ENCODE results near the gene KRTAP10-12.

KRTAP10-12 gene

GRCh38 chr21:44700101-44701022, 3.4 kb downstream of the KRTAP10-12 start:
- H3K9me3 ChIP-seq (ENCODE audit: insufficient read depth, low read length), result no peaks in the 10 kb centered on the region
- H3K79me2 ChIP-seq (ENCODE audit: low read length), result no peaks in the 10 kb centered on the region
- no peak overlapping the region for H3K4me2 ChIP-seq (ENCODE audit: low read length)
- no peak for TF ChIP-seq CTCF (IDR thresholded peaks at IDR 0.05; ENCODE audit: low read depth, low read length)
- no peak for TF ChIP-seq EZH2phosphoT487 (IDR thresholded peaks at IDR 0.05; ENCODE audit: low read depth)
- no peak overlapping the region for H3K4me3 ChIP-seq (ENCODE audit: low read length)
- H3K27me3 ChIP-seq (ENCODE audit: low read depth, low read length), result no peaks in the 10 kb centered on the region
- H3K9ac ChIP-seq (ENCODE audit: low read length), result no peak overlapping the region
- H2AFZ ChIP-seq (ENCODE audit: low read depth, low read length), result no peak overlapping the region
- H3K27ac ChIP-seq (ENCODE audit: low read length), result no peak overlapping the region
- no peaks in the 10 kb centered on the region for H3K4me1 ChIP-seq (ENCODE audit: low read length)
- no peaks in the 10 kb centered on the region for H4K20me1 ChIP-seq (ENCODE audit: insufficient read depth, low read length)
- H3K36me3 ChIP-seq (replicated peaks; ENCODE audit: low read depth, low read length), result no peaks in the 10 kb centered on the region

- TF ChIP-seq EZH2phosphoT487 (IDR thresholded peaks at IDR 0.05; ENCODE audit: low read depth), result no peak
- TF ChIP-seq CTCF (IDR thresholded peaks at IDR 0.05; ENCODE audit: low read depth, low read length), result no peak
- H3K9me3 ChIP-seq (ENCODE audit: insufficient read depth, low read length), result no peaks in the 10 kb centered on the region
- no peaks in the 10 kb centered on the region for H3K4me1 ChIP-seq (ENCODE audit: low read length)
- no peaks in the 10 kb centered on the region for H3K36me3 ChIP-seq (replicated peaks; ENCODE audit: low read depth, low read length)
- no peak overlapping the region for H2AFZ ChIP-seq (ENCODE audit: low read depth, low read length)
- no peak overlapping the region for H3K9ac ChIP-seq (ENCODE audit: low read length)
- H3K4me2 ChIP-seq (ENCODE audit: low read length), result no peak overlapping the region
- H3K4me3 ChIP-seq (ENCODE audit: low read length), result no peak overlapping the region
- H3K27ac ChIP-seq (ENCODE audit: low read length), result no peak overlapping the region
- no peaks in the 10 kb centered on the region for H3K79me2 ChIP-seq (ENCODE audit: low read length)
- no peaks in the 10 kb centered on the region for H4K20me1 ChIP-seq (ENCODE audit: insufficient read depth, low read length)
- no peaks in the 10 kb centered on the region for H3K27me3 ChIP-seq (ENCODE audit: low read depth, low read length)
Measured at GRCh38 chr21:44701023-44701400, 4.0 kb downstream of the KRTAP10-12 start.

GRCh38 chr21:44701541-44701940, 4.6 kb downstream of the KRTAP10-12 start:
- Histone ChIP-seq H3K36me3 (replicated peaks; ENCODE audit: low read depth, low read length) (no peaks in the 10 kb centered on the region), H4K20me1 (ENCODE audit: insufficient read depth, low read length) (no peaks in the 10 kb centered on the region), H2AFZ (ENCODE audit: low read depth, low read length) (no peak overlapping the region), H3K27me3 (ENCODE audit: low read depth, low read length) (no peaks in the 10 kb centered on the region), H3K27ac (ENCODE audit: low read length) (no peak overlapping the region), H3K4me2 (ENCODE audit: low read length) (no peak overlapping the region), H3K9me3 (ENCODE audit: insufficient read depth, low read length) (no peaks in the 10 kb centered on the region), H3K9ac (ENCODE audit: low read length) (no peak overlapping the region), H3K4me1 (ENCODE audit: low read length) (no peaks in the 10 kb centered on the region), H3K4me3 (ENCODE audit: low read length) (no peak overlapping the region), H3K79me2 (ENCODE audit: low read length) (no peaks in the 10 kb centered on the region)
- TF ChIP-seq EZH2phosphoT487 (IDR thresholded peaks at IDR 0.05; ENCODE audit: low read depth) (no peak), CTCF (IDR thresholded peaks at IDR 0.05; ENCODE audit: low read depth, low read length) (no peak)

GRCh38 chr21:44702111-44702972, 5.4 kb downstream of the KRTAP10-12 start:
- H3K9me3 ChIP-seq (ENCODE audit: insufficient read depth, low read length), result no peaks in the 10 kb centered on the region
- H3K79me2 ChIP-seq (ENCODE audit: low read length), result no peaks in the 10 kb centered on the region
- no peaks in the 10 kb centered on the region for H3K4me1 ChIP-seq (ENCODE audit: low read length)
- H2AFZ ChIP-seq (ENCODE audit: low read depth, low read length), result no peak overlapping the region
- no peak for TF ChIP-seq CTCF (IDR thresholded peaks at IDR 0.05; ENCODE audit: low read depth, low read length)
- TF ChIP-seq EZH2phosphoT487 (IDR thresholded peaks at IDR 0.05; ENCODE audit: low read depth), result no peak
- H3K9ac ChIP-seq (ENCODE audit: low read length), result no peak overlapping the region
- H3K27me3 ChIP-seq (ENCODE audit: low read depth, low read length), result no peaks in the 10 kb centered on the region
- no peaks in the 10 kb centered on the region for H3K36me3 ChIP-seq (replicated peaks; ENCODE audit: low read depth, low read length)
- no peak overlapping the region for H3K27ac ChIP-seq (ENCODE audit: low read length)
- no peak overlapping the region for H3K4me3 ChIP-seq (ENCODE audit: low read length)
- H4K20me1 ChIP-seq (ENCODE audit: insufficient read depth, low read length), result no peaks in the 10 kb centered on the region
- H3K4me2 ChIP-seq (ENCODE audit: low read length), result no peak overlapping the region
